HG03469 (cell line): Measurements from ENCODE around the gene CAMSAP1.

Source experiments
- ATAC-seq: cut with Tn5 transposase; IDR thresholded peaks from one replicate; pipeline ENCODE4 v1.9.1; 2021; ENCODE audit warnings: mild to moderate bottlenecking, moderate library complexity, moderate number of reproducible peaks; ENCODE audit not compliant: unreplicated experiment

CAMSAP1 gene

DNA sequence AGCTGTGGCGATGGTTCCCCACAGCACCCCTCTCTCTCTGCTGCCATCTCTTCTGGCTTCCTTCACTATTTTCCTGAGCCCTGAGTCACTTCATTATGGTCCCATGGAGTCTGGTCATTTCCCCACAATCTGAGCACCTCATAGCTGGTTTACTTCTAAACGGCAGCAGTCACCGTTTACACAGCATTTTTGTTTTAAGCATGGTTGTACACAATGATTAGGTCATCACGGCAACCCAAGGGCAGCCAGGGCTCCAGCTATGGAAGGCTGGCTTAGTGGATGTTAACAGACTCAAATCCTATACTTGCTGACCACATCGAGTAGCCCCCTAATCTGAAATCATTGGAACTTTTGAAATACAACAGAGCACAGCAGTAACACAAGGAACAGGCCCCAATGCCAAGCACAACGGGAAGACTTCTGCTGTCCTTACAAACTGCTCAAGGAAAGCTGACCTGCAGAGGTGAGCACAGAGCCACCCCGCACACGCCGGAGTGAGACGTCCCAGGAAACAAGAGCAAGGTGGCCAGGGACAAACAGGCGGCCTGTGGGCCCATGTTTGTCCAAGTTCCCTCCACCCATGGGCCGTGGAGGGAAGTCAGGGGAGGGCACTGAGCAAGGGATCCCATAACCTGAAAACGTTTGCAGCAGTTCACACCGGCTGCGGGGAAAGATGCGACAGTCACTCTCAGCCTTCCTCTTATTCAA is 22.9 kb downstream of the CAMSAP1 start:
- ATAC-seq, result no peak

- ATAC-seq, result no peak
Measured at GRCh38 chr9:135883410-135884089, 23.8 kb downstream of the CAMSAP1 start.

- ATAC-seq, result no peak
Measured at GRCh38 chr9:135882011-135882410, 25.3 kb downstream of the CAMSAP1 start.

DNA sequence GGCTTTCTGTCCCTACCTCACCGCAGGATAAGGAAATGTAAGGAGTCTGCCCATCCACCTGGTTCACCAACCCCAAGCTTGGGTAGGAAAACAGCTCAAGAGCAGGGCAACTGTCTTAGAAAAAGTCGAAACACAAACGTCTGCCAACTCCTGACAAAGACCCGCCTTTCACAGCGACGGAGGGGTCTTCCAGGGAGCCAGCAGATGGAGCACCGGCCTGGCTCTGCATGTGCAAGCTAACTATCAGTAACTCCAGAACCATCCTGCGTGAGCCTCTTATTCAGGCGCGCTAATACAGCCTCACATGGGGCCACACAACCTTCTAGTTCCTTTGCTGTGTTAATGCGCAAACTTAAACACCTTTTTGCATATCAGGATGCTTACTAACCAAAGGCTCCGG is 26.9 kb downstream of the CAMSAP1 start:
- no peak for ATAC-seq

DNA sequence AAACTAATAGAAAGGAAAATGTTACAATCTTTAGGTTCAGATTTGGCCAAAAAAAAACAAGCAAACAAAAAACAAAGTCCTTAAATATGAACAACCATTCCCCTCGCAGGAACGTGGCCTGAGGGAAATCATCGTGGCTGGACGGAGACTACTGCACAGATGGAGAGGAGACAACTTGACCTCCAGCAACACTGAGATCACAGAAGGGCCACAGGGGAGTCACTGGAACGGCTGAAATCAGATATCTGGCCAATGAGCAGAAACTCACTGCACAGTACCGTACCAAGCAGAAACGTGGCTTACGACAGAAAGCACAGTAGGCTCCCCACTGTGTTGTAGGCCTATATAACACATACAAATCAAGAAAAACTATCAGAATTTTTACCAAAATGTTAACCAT is 27.7 kb downstream of the CAMSAP1 start:
- ATAC-seq, result no peak

DNA sequence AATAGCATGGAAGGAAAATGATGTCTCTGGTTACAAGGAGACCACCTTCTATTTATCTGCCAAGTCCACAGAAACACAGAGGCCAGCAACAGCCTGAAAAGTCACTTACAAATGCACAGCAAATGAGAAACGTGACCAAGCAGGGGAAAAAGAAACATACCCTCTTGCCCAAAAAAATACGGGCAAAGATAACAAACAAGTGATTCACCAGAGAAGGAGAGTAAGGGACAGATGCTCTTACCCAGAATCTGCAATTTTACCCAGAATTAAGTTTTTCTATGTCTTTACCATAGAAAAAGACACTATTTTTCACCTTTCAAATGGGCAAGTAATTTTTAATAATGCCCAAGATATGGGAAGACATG is 28.1 kb downstream of the CAMSAP1 start:
- ATAC-seq, result no peak

- no peak for ATAC-seq
Measured at GRCh38 chr9:135878528-135879236, 28.7 kb downstream of the CAMSAP1 start.

- no peak for ATAC-seq
Measured at GRCh38 chr9:135877791-135878527, 29.4 kb downstream of the CAMSAP1 start.

DNA sequence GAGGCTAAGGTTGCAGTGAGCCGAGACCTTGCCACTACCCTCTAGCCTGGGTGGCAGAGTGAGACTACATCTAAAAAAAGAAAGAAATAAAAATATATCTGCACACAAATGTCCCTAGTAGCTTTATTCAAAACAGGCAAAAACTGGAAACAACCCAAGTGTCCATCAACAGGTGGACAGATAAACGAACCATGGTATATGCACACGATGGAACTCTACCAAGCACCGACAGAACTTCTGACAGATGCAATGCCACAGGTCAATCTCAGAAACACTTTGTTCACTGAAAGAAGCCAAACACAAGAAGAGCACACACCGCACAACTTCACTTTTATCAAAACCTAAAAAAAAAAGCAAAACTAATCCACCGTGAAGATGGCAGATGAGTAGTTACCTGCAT is 30.4 kb downstream of the CAMSAP1 start:
- ATAC-seq, result no peak

GRCh38 chr9:135874859-135875258 is 32.5 kb downstream of the CAMSAP1 start:
- no peak for ATAC-seq

DNA sequence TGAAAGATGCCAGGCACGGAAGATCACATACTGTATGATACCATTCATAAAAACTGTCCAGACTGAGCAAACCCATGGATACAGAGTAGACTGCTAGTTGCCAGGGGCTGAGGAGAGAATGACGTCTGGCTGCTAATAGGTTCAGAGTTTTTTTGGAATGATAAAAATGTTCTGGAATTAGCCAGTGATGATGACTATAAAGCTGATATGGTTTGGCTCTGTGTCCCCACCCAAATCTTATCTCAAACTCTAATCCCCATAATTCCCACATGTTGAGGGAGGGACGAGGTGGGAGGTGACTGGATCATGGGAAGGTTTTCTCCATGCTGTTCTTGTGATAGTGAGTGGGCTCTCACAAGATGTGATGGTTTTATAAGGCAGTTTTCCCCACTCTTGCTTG is 37.4 kb downstream of the CAMSAP1 start:
- no peak for ATAC-seq

DNA sequence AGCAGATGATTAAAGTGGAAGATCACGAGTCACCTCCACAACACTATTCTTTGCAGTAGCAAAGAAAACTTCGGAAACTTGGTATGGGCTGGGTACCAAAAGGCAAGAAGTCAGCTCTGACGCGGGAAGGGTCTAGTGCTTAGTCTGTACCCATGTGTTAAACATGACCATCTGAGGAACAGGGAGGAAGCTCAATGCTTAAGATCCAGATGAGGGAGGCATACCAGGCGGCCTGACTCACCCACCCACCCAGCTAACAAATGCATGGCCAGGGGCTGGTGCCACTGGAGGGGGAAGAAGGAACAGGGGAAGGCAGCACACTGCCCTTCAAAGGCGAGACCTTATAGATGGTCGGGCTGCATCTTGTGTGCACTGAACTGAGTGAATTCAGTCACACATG is 41.8 kb downstream of the CAMSAP1 start:
- no peak for ATAC-seq

DNA sequence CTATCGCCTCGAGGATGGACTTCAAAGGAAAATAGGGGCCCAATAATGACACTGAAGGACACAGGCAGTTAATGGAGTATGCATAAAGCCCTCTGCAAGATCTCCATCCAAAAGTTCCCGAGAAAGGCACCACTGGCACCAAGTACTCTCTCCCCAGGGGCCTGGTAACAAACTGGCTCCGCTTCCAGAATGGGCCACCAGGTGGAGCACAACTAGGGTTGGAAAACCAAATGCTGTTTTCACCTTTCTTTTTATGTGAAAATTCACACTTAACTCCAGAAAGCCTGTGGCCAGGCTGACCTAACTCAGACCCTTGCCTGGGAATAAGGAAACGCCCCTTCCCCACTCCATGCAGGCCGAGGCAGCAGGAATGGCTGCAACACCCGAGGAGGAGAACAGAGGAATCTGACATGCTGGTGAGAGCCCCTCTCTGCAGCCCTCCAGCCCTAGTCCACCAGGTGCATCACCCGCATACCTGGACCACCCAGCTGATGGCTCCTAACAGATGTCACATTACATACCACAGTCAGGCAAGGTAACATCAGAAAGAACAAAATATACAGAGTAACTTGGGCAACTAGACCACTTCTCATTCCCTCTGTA is 42.8 kb downstream of the CAMSAP1 start:
- no peak for ATAC-seq

- ATAC-seq, result no peak
Measured at GRCh38 chr9:135862809-135863208, 44.5 kb downstream of the CAMSAP1 start.

GRCh38 chr9:135858491-135859185 is 48.7 kb downstream of the CAMSAP1 start:
- ATAC-seq, result no peak

- no peak for ATAC-seq
Measured at GRCh38 chr9:135857843-135858242, 49.5 kb downstream of the CAMSAP1 start.

GRCh38 chr9:135857371-135857786 is 50.0 kb downstream of the CAMSAP1 start:
- ATAC-seq, result no peak

DNA sequence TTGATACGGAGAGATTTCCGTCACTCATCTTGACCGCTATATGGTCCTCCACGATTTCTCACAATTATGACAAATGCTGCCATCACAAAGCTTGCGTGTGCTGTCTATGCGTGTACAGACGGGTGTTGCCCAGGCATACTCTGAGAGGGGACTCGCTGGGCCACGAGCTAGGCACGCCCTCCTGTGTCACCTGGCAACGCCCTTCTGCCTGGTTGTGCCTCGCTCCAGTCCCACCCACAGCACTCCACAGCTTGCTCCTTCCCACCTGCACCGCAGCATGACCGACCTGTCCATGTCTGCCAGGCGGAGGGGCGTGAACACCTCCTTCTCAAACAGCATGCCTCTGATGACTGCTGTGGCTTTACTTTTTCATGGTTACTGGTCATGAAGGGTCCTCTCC is 55.6 kb downstream of the CAMSAP1 start:
- no peak for ATAC-seq

DNA sequence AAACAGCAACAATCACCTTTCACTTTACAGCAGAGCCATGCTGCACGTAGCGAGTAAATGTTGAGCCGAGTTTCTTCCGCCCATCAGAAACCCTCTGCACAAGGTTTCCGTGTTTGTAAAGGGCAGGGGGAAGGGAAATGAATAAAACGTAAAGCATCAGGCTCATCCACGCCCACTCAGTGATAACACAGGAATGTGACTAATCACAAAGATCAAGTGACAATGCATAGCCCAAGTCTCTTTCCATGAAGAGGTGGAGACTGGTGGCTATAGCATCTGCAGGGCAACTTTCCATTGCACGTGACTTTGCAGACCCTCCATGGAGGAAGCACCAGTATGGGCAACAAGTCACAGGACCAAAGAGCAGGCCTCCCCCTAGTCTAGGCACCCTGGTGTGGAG is 56.6 kb downstream of the CAMSAP1 start:
- ATAC-seq, result no peak

DNA sequence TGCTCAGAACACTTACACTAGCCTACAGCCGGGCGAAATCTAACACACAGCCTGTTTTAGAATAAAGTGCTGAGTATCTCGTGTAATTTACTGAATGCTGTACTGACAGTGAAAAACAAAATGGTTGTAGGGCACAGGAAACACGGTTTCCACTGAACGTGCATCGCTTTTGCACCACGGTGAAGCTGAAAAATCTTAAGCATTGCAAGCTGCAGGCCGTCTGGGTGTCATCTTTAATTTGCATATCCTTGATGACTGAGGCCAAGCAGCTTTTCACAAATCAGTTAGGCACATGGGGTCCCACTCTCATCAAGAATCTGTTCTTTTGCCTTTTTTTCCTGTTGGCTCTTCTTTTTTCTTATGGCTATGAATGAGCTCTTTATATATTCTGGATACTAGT is 58.2 kb downstream of the CAMSAP1 start:
- ATAC-seq, result no peak
